ENCODE results near the gene LDB2. TPM values are rescaled to one million over a fixed set of nuclear protein-coding genes. Genes with fewer than 3 reads are reported as not detected.

Gene LDB2
- total RNA-seq, 1 donor from 2014 or later, result 363 TPM

DNA sequence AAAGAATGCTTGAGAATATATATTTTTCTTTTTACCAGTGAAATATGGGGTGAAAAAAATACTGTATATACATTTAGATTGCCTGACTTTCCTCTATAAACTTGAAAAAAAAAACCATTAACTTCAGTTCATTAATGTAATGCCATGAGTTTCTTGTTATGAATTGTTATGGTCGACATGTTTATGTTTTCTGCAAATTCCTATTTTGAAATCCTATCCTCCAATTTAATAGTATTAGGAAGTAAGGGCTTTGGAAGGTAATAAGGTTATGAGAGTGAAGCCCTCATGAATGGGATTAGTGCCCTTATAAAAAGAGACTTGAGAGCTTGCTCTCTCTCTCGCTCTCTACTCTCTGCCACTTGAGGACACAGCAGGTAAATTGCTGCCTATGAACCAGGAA is 211.4 kb downstream of the LDB2 start:
- DNase-seq (ENCODE audit: low read depth in 2 of 2), result no peak

DNA sequence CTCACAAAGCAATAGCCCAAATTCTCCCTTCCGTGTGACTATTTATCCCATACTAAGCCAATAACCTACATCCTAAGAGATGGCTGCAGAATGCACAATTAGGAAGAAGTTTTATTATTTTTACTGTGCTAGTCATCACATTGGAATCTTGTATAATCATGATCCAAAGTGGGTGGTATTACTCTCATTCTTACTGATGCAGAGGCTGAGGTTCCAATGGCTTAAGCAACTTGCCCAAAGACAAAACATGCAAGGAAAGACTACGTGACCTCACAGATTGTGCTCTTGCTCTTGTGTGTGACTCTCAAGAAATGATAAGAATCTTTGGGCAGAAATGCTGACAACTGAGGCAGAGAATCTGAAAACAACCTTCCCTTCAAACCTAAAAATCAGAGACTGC is 212.2 kb downstream of the LDB2 start:
- DNase-seq (ENCODE audit: low read depth in 2 of 2), result peak; percentile 35 to 70

DNA sequence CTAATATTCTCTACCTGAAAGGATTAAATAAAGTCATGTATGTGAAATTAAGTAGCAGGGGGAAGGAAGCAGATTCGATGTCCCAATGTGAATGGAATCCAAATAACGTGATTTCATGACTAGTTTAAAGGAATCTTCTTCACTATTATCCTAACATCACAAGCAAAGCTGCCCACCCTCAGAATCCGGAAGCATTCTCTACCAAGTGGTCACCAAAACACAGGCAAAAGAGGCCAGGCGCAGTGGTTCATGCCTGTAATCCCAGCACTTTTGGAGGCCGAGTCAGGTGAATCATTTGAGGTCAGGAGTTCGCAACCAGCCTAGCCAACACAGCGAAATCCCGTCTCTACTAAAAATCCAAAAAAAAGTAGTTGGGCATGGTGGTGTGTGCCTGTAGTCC is 212.9 kb downstream of the LDB2 start:
- no peak for DNase-seq (ENCODE audit: low read depth in 2 of 2)

DNA sequence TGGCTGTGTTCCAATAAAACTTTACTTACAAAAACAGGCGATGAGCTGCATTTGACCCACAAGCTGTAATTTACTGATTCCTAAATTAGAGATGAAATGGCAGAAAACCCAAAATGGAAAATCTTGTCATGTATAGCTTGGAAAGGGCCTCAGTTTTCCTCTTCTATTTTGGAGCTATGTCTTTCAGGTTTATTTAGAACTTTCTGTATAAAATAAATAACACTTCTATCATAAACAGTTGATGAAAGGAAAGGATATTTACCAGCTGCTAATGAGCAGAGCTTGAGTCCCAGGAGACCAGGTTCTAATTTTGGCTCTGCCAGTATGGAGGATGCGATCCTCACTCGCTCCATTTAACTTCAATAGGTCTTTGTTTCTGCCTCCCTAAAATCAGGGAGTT is 213.5 kb downstream of the LDB2 start:
- no peak for DNase-seq (ENCODE audit: low read depth in 2 of 2)

DNA sequence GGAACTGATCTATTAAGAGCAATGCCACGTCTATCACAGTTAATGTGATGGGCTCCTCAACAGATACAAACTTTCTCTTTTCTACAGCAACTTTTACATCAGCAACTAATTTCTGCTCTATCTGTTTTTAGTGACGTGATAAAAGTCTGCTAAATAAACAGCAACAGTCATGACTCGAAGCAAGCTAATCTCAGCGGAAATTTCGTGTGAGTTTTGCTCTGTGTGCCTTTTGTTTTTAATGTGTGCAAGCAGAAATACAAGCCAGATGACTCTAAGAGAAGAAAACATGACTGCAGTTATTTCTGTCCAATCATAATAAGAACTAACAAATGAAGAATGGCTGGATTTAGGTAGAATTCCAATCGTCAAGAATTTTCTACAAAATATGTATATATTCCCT is 214.3 kb downstream of the LDB2 start:
- DNase-seq (ENCODE audit: low read depth in 2 of 2), result peak; percentile 4 to 85

DNA sequence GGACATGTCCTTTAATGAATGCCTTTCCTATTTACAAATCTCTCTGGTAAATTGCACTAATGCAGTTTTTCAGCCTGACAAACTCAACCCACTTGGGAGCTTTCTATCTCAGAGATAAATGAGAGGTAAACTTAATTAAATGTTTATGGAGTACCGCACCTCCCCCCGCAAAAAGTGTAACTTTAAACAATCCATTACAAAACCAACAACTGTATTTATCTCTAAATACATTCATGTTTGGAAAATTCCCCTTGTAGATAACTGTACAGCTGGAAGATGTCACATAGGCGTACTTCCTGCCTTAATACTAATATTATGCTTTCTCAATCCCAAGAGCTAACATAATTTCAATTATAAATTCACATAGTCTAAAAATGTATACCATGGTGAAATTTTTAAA is 215.5 kb downstream of the LDB2 start:
- DNase-seq (ENCODE audit: low read depth in 2 of 2), result no peak

DNA sequence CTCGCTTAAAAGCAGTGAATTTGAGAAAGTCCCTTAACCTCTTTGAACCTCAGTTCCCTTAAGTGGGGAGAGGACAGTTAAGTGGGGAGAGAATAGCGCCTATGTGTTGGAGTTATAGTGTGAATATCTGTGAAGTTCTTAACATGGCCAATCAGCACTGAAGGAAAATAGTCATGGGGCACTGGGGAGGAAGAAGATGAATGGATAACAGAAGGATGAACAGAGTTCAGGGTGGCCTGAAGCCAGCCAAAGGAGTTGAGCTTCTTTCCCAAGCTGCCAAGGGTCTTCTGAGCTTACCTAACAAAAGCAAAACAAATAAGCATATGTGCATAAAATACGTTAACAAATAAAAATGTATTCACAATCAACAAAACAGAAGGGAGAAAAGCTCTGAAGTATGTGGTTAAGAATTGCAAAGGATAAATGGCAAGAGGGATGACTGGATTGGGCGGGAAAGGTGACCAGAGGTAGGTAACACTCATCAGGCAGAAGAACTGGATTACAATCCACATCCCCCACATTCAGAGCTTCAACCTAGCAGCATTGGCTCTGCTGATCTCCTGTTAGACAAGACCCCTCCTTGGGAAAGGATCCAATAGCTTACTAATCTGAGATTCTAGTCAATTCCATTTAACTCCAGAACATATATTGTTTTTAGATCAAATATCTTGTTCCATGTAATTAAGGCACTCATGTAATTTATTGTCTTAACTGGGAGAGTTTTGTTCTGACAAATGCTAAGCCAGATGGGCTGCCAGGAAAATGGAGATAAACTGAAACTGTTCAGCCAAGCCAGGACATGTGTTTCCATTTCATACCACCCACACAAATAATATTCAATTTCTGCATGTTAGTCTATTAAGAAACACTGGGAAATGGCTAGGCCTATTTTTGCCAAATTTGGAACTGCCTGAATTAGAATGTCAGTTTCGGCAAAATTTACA is 221.2 kb downstream of the LDB2 start:
- DNase-seq (ENCODE audit: low read depth in 2 of 2), result peak in 1 of 2 donors; percentile 49

DNA sequence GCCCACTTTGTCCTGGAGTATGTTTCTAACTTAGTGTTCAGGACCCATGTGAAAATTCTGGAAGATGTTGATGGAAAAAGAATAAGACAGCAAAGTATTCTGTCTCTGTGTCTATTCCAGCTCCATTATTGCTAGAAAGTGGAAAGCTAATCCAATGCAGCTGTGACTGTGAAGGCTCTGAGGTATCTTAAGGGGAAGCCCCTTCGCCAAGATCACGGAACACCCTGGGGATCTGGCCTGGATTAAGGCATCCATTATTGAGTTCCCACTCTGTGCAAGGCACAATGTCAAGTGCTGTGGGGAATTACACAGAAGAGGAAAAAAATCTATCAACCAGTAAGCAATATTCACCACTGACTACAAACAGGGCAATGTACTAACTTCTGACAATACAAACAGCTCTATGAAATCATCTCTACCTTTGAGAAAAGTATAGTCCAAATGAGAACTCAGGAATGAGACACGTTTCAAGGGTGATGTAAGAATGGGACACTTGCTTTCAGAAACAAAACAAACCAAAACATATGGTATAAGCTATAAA is 222.1 kb downstream of the LDB2 start:
- no peak for DNase-seq (ENCODE audit: low read depth in 2 of 2)

DNA sequence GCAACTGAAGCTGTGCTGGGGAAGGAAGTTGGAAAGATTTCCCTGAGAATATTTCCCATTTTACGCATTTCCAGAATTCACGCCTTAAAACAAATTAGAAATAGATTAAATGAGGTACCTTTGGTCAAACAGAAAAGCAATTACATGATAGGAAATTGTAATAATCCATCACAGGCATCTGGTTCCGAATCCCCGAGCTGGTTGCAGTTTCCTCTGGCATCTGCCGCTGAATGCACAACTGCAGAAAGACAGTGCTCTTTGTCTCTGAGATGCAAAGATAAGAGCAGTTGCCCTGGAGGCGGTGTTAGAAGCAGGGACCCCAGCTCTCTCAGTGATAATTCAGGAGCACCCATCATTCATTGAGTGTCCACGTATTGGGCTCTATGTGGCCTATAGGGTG is 224.4 kb downstream of the LDB2 start:
- no peak for DNase-seq (ENCODE audit: low read depth in 2 of 2)

DNA sequence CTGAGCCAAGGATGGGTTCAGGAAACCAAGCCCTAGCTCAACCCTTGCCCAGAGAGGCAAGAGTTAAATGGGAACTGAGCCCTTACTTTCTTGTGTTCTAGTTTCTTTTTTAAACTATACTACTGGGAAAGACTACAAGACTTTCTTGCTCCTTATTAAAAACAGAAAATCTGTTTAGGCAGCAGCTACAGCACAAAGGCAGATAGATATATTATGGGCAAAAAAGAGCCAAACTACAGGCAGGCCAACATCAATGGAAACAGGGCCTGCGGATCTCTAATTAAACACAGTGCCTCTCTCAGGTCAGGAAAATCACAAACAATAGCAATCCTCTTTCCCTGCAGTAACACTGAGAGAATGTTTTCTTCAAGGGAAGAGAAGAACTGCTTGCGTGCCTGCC is 226.0 kb downstream of the LDB2 start:
- DNase-seq (ENCODE audit: low read depth in 2 of 2), result no peak

DNA sequence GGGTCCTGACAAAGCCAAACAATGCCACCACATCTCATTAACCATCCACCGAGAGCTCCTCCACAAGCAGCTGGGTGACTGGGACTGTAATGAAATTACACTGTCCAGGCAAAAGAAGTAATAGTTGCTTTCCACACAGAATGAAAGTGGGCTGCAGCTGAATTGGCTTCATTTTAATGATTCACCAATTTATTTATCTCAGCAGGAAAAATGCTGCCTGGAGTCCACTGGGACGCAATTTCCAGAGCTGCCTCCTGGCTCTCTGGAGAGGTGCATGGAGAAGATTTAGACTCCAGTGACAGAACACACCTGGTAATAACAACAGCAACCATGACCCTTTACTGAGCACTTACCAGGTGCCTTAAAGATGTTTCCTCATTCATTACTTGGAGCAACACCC is 226.7 kb downstream of the LDB2 start:
- DNase-seq (ENCODE audit: low read depth in 2 of 2), result no peak

DNA sequence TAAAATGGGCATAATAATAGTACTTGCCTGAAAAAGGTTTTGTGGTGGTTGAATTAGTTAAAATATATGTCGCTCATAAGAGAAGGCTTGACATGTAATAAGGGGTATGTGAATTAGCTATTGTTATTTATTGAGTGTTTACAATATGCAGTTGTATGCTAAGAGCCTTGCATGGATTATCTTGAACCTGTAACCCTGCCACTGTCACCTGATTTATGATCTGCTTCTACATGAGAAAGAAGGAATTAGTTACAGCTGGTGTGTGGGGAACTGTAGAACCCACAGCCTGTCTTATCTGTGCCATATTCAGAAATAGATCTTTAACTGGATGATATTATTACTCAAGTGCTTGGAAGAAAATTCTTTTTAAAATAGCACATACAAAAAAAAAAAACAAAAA is 227.7 kb downstream of the LDB2 start:
- no peak for DNase-seq (ENCODE audit: low read depth in 2 of 2)

DNA sequence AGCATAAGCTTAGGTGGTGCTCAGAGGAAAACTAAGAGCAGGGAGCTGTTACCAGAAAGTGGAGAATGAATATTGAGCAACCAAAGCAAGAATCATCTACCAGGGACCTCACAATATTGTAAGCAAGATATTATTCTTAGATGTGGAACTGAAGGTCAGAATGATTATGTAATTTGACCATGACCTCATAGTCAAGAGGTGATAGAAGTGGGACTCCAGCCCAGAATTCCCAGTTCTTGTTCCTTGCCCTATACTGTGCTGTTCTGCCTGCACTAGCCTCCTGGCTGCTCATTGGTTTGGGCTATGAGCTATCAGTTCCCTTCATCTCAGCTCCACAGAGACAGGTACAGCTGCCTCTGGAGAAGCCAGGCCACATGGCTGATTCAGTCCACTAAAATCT is 229.4 kb downstream of the LDB2 start:
- DNase-seq (ENCODE audit: low read depth in 2 of 2), result peak in 1 of 2 donors; percentile 3

DNA sequence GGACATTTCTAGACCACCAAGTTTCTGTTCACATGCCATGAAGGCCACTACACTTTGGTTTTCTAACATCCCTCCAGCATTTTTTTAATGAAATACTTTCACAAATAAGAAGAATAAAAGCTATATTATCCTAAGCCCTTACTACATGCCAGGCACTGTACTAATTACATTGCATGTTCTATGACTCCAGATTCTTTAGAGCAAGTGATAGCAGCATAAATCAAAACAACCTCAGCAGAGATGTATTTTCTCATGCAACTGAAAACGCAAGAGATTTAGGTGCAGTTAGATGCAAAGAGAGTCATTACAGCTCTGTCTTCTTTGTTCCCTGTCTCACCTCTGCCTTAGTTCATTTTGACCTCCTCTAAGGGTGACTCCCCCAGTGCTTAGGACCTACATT is 230.0 kb downstream of the LDB2 start:
- DNase-seq (ENCODE audit: low read depth in 2 of 2), result no peak

DNA sequence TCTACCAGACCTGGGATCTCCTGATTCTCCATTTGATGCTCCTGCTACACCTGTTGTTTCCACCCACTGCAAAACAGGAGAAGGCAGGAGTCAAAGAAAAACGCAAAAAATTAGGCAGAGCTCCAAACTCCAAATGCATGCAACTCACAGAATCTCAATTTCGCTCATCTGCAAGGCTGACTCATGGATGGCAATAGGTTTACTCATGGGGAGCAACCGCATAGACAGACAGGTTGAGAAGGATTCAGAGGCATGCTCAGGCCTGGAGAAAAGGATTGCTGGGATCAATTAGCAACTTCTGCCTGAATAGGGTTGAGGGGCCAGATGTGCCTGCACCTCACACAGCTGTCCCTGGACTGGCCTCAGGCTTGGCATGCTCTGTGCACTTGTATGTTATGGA is 231.0 kb downstream of the LDB2 start:
- peak in 1 of 2 donors; percentile 56 for DNase-seq (ENCODE audit: low read depth in 2 of 2)

DNA sequence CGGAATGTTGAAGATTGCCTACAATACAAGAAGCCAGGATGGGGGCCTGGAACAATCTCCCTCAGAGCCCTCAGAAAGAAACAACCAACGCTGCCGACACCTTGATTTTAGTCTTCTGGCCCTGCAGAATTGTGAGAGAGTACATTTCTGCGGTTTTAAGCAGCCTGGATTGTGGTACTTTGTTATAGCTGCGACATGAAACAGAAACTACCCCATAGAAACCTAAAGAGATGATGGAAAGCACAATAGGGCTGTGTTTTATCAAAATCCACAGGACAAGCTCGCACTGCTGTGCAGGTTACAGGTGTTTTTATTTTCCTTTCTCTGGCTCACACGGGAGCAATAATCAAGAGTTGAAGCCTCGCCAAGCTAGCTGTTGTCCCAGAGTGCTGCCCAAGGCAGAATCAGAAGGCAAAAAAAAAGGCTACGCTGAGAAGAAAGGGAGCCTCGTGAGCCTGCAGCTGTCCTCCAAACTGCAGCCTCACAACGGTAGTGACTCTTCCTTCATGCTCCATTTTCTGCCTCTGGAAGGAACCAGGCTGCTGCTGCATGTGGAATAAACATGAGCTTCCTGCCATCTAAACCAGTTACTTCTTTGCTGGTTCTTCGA is 232.4 kb downstream of the LDB2 start:
- peak in 1 of 2 donors; percentile 26 for DNase-seq (ENCODE audit: low read depth in 2 of 2)

DNA sequence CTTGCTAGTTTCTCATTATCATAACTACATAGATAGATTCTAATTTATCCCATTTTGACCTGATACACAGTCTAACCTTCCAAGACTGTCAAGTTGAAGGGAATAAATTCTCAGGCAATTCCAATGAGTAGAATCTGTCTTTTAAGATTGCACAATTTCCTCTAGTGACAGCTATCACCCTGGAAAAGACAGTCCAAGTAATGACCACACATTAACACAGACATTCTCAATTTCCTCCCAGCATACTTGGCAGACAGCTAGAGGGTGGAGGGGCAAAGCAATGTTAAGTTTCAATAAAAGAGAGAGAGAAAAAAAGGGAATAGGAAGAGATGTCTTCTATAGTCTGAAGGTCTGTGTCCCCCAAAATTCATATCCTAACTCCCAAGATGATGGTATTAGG is 234.7 kb downstream of the LDB2 start:
- DNase-seq (ENCODE audit: low read depth in 2 of 2), result peak in 1 of 2 donors; percentile 61

DNA sequence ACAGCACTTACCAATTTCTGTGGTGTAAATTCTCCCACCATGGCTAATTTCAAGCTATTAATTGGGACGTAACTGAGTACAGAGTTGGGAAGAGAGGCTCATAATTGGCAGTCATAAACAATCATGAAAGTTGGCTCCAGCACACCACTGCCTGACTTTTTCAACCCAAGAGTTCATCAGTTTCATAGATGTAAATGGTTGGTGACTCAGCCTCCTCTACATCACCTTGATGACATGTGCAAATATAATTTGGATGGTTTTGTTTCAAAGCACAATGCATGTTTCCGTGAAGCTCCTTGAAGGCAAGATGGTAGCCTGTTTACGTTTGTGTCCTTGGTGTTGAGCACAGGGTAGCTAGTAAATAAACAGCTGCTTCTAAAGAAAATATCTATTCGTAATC is 235.1 kb downstream of the LDB2 start:
- peak in 1 of 2 donors; percentile 12 for DNase-seq (ENCODE audit: low read depth in 2 of 2)

DNA sequence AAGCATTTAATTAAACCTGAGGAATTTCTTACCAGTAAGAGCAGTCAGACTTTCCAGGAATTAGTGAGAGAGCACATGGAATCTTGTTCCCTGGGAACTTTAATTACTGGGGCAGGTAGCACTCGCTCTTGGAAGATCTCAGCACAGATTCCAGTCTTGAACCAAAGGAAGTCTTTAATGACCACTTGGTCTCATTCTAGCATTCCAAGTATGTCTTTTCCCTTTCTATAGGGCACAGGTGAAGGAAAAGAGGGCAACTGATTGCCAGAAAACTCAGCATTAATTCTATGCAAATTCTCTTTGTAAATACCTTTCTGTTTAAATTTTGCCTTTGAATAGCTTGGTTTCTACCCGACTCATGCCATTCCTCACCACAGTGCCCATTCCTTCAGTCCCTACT is 236.6 kb downstream of the LDB2 start:
- DNase-seq (ENCODE audit: low read depth in 2 of 2), result no peak

DNA sequence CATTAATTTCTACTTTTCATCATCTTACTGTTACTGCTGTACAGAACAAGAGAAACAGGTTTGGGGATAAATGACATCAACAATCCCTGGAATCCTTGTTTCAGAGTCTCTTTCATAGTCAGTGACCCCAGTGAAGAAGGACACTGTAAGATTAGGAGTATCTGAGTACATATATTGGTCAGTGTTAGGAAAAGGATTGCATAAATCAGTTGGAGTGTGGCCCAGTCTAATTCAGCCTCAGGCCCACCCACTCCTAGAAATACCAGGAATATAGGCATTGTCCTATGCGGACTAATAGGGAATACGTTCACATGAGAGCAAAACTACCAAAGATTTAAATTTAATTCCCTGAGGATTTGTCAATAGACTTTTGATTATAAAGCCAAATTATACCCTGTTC is 237.8 kb downstream of the LDB2 start:
- no peak for DNase-seq (ENCODE audit: low read depth in 2 of 2)

DNA sequence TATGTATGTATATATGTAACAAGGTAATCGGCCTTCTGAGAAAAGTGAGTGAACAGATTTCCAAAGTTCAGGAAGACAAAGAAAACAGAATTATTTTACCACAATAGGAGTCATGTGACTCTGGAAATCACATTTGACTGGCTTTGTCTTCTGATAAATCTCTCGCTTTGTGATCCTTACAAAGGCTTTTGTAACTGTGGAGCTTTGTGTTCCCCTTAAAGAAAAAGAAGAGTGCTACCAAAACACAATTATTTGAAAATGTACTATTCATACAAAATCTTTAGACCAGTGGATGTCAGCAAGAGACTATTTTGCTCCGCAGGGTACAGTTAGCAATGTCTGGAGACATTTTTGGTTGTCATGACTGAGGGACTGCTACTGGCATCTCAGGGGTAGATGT is 238.8 kb downstream of the LDB2 start:
- DNase-seq (ENCODE audit: low read depth in 2 of 2), result no peak

DNA sequence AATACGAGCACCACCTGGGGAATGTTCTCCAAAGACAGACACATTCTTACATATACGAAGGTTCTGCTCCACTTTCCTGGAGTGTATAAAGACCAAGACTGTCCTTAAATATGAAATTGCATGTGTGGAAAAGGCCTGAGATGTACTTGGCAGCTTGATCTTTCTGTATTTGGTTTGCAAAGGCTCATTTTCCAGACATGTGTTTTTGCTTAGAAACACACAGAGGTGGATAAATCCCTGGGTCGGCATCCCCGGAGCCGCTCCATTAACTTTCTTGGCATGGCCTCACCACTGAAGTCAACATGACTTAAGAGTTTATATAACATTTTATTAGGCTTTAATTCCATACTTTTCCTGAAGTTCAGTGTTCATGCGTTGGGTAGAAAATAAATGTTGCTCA is 239.4 kb downstream of the LDB2 start:
- no peak for DNase-seq (ENCODE audit: low read depth in 2 of 2)

DNA sequence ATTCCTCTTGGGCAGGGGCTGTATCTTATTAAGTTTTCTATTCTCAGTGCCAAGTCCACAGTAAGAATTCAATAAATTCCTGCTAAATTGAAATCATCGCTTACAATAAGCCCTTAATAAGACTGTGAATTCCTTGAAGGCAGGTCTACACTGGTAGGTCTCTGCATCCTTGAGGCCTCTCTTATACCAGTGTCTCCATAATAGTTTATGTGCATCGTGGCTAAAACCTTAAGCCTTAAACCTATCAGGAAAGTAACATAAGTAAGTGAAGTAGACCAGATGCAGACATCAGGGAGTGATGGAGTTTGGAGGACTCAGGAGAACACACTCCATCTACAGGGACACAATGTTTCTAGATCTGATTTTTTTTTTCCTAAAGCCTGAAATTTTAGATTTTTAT is 240.3 kb downstream of the LDB2 start:
- no peak for DNase-seq (ENCODE audit: low read depth in 2 of 2)
